ENCODE results near the gene RIMKLA. TPM values are rescaled to one million over a fixed set of nuclear protein-coding genes. Genes with fewer than 3 reads are reported as not detected.
A peak's percentile ranks its signal among the peaks of the same experiment; 100 is the strongest.

The RIMKLA gene
- total and polyA plus RNA-seq, 2 of the 13 experiments (the other 11 are each of a cell fraction or from before 2014, with no cell fraction given), result 2.5 to 3.8 TPM

- no peak for TF ChIP-seq FOXA3 (CRISPR knock-in tag; IDR thresholded peaks at IDR 0.05)
- TF ChIP-seq FOSL1 (CRISPR knock-in tag; IDR thresholded peaks at IDR 0.05; ENCODE audit: borderline replicate concordance), result no peak
- TF ChIP-seq CBX2 (IDR thresholded peaks at IDR 0.05; ENCODE audit: low read depth, low read length), result no peak
- no peak for TF ChIP-seq CBX2 (CRISPR knock-in tag; IDR thresholded peaks at IDR 0.05; ENCODE audit: low read depth)
- TF ChIP-seq PAX8 (CRISPR knock-in tag; IDR thresholded peaks at IDR 0.05; ENCODE audit: borderline replicate concordance), result no peak
- no peak; the same call in 1 of the 2 replicates for TF ChIP-seq ZNF740 (CRISPR knock-in tag; IDR thresholded peaks at IDR 0.05)
- TF ChIP-seq CC2D1A (CRISPR knock-in tag; IDR thresholded peaks at IDR 0.05), result no peak
- TF ChIP-seq CBX1 (IDR thresholded peaks at IDR 0.05; ENCODE audit: low read depth), result no peak
- 0 out of 2 replicates have a peak, but pooled peaks have one; percentile 16 for TF ChIP-seq ZNF441 (CRISPR knock-in tag; IDR thresholded peaks at IDR 0.05; ENCODE audit: borderline replicate concordance)
- no peak for TF ChIP-seq IRF2 (CRISPR knock-in tag; IDR thresholded peaks at IDR 0.05)
- no peak for TF ChIP-seq ATF1 (CRISPR knock-in tag; IDR thresholded peaks at IDR 0.05)
- no peak; the same call in 1 of the 2 replicates for TF ChIP-seq MTERF4 (CRISPR knock-in tag; IDR thresholded peaks at IDR 0.05)
- peak; percentile 18; the same call in 1 of the 2 replicates for TF ChIP-seq MYNN (CRISPR knock-in tag; IDR thresholded peaks at IDR 0.05; ENCODE audit: low read depth)
- TF ChIP-seq SMAD9 (CRISPR knock-in tag; IDR thresholded peaks at IDR 0.05), result no peak
- no peak; the same call in 1 of the 2 replicates for TF ChIP-seq ZNF878 (CRISPR knock-in tag; IDR thresholded peaks at IDR 0.05)
- no peak; the same call in 1 of the 2 replicates for TF ChIP-seq ESRRA (CRISPR knock-in tag; IDR thresholded peaks at IDR 0.05; ENCODE audit: low read depth)
- TF ChIP-seq ZNF235 (CRISPR knock-in tag; IDR thresholded peaks at IDR 0.05; ENCODE audit: borderline replicate concordance), result no peak
- TF ChIP-seq ZBTB1 (CRISPR knock-in tag; IDR thresholded peaks at IDR 0.05; ENCODE audit: borderline replicate concordance), result no peak
- TF ChIP-seq IKZF4 (CRISPR knock-in tag; IDR thresholded peaks at IDR 0.05; ENCODE audit: borderline replicate concordance, low read depth, not compliant biosample characterization), result no peak
- 0 out of 2 replicates have a peak, but pooled peaks have one; percentile 28 for TF ChIP-seq ZNF710 (CRISPR knock-in tag; IDR thresholded peaks at IDR 0.05; ENCODE audit: borderline replicate concordance)
- TF ChIP-seq GATA4 (IDR thresholded peaks at IDR 0.05; ENCODE audit: borderline replicate concordance, low read depth), result no peak
- TF ChIP-seq REST (IDR thresholded peaks at IDR 0.05; ENCODE audit: borderline replicate concordance in 1 of 2, low read depth in 1 of 2, low read length in 2 of 2), result no peak
These were observed 76.1 kb downstream of the RIMKLA start (continued) for GRCh38 chr1:42456754-42457089.

All from HepG2 (cell line).